Measurements from ENCODE around the gene MAVS.
"Not testable (repeated sequence)": the region's sequence is repeated elsewhere in the genome, so short reads cannot be mapped to it uniquely, and the experiment has no call there.

The MAVS gene

DNA sequence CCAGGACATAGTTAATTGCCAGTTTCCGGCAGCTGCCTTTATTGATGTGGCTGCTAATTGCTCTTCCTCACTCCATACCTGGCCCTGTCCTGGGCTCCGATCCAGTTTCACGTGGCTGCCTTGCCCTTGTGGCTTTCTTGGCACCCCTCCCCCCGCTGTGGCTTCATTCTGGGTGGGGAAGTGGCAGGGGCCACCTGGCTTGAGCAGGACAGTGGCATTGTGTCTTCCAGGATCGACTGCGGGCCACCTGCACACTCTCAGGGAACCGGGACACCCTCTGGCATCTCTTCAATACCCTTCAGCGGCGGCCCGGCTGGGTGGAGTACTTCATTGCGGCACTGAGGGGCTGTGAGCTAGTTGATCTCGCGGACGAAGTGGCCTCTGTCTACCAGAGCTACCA is 10.8 kb downstream of the MAVS start:
- no peak for DNase-seq

DNA sequence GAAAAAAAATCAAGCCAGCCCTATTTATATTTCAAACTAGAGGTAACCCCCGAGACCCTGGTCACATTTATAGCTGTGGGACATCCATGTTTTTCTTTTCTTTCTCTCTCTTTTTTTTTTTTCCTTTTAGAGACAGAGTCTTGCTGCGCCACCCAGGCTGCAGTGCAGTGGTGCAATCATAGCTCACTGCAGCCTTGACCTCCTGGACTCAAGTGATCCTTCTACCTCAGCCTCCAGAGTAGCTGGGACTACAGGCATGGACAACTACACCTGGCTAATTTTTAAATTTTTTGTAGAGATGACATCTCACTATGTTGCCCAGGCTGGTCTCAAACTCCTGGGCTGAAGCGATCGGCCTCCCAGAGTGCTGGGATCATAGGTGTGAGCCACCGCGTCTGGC is 12.1 kb downstream of the MAVS start:
- DNase-seq: no peak

DNA sequence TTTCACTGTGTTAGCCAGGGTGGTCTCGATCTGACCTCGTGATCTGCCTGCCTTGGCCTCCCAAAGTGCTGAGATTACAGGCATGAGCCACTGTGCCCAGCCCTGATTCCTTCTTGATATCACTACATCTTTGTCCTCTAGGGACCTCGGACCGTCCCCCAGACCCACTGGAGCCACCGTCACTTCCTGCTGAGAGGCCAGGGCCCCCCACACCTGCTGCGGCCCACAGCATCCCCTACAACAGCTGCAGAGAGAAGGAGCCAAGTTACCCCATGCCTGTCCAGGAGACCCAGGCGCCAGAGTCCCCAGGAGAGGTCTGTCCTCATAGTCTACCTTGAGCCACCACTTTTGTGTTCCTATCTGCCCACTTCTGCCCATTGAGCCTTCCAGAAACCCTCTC is 14.6 kb downstream of the MAVS start:
- no peak for DNase-seq

DNA sequence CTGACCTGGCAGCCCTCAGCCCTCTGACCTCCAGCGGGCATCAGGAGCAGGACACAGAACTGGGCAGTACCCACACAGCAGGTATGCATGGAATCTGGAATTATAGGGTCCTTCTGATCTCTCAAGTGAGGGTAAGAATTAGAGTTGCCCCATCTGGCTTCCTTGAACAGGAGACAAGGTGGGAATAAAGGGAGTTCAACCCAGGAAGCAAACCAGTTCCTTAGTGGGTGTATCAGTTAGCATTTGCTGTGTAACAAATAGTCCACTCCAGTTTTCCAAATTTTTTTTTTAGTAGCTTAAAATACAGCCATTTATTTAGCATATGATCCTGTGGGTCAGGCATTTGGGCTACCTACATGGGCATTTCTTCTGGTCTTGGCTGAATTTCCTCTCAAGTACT is 15.7 kb downstream of the MAVS start:
- DNase-seq: no peak

DNA sequence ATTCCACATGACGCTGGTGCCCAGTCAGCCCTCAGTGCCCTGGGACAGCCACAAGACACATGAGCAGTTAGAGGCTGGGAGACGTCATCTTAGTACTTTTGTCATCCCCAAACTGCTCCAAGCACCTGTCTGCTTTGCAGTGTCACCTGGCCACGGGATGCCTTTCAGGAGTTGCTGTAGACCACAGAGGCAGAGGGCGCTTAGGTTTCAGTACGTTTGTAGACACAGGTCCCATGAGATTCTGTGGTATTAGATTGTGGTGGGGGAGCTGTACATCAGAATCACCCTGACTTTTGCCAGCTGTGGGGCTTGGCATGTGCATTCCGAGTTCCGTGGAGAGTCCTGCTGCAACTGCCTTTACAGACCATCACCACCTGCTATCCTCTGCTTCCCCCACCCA is 16.7 kb downstream of the MAVS start:
- no peak for DNase-seq

DNA sequence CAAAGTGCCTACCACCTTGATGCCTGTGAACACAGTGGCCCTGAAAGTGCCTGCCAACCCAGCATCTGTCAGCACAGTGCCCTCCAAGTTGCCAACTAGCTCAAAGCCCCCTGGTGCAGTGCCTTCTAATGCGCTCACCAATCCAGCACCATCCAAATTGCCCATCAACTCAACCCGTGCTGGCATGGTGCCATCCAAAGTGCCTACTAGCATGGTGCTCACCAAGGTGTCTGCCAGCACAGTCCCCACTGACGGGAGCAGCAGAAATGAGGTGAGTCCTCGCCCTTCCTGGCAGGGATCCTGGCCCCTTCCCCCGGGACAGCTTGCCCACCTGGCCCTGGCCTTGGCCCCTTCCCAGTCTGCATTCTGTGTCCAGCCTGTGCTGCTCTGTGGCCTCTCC is 17.9 kb downstream of the MAVS start:
- no peak for DNase-seq

DNA sequence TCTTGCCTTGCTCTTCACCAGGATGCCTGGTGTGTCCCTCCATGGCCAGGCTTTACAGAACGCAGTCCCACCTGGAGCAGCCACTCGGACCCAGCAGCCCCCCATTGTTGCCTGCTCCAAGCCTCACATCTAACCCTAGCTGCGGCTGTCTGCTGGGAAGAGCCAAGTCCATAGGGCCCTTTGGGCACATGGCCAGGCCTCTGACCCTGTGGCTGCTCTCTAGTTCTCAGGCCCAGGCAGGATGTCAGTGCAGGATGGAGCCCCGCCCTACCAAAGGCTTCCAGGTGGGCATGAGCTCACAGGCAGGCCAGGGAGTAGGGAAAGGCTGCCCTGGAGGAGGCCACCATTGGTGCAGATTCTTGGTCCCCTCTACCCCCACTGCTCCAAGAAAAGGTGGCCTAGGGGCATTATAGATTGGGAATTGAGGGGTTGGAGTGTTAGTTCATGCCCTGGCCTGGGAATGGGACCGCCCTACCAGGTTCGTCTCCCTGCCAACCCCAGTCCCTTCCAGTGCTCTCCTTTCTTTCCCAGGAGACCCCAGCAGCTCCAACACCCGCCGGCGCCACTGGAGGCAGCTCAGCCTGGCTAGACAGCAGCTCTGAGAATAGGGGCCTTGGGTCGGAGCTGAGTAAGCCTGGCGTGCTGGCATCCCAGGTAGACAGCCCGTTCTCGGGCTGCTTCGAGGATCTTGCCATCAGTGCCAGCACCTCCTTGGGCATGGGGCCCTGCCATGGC is 18.7 kb downstream of the MAVS start:
- DNase-seq: no peak

DNA sequence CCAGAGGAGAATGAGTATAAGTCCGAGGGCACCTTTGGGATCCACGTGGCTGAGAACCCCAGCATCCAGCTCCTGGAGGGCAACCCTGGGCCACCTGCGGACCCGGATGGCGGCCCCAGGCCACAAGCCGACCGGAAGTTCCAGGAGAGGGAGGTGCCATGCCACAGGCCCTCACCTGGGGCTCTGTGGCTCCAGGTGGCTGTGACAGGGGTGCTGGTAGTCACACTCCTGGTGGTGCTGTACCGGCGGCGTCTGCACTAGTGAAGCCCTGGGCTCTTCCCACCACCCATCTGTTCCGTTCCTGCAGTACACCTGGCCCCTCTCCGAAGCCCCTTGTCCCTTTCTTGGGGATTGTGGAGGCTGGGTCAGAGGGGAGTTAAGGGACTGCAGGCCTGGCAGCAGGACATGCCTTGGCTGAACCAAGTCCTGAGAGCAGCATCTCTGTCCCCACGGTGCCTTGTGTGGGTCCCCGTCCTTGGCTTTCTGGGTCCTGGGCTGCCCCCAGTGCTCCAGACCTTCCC is 19.3 kb downstream of the MAVS start:
- no peak for DNase-seq

DNA sequence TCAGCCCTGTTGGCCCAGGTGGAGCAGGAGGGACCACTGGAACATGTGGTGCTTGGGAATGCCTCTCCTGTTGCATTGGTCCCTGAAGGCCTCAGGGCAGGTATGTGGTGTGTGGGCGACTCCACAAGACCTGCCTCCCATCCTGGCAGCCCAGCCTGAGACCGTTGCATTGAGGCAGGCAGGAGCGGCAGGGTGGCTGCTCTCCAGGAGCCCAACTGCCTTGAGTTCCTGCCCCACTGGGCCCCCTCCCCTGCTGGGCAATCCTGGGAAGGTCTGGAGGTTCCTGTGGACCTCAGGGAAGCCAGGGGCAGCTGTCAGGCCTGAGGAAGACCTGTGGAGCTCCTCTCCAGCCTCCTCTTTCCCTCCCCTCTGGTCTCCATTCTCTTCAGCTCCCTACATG is 19.8 kb downstream of the MAVS start:
- no peak for DNase-seq

DNA sequence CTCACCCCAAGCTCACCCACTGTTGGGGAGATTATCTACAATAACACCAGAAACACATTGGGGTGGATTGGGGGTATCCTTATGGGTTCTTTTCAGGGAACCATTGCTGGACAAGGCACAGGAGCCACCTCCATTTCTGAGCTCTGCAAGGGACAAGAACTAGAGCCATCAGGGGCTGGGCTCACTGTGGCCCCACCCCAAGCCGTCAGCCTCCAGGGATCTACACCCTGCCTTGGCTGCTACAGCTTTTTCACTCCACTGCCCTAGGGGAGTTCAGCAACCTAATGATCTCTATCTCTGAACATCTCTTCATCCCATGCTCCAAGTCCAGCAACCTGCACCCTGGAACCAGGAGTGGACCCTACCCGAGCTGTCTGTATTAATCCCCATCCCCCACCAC is 21.2 kb downstream of the MAVS start:
- no peak for DNase-seq

DNA sequence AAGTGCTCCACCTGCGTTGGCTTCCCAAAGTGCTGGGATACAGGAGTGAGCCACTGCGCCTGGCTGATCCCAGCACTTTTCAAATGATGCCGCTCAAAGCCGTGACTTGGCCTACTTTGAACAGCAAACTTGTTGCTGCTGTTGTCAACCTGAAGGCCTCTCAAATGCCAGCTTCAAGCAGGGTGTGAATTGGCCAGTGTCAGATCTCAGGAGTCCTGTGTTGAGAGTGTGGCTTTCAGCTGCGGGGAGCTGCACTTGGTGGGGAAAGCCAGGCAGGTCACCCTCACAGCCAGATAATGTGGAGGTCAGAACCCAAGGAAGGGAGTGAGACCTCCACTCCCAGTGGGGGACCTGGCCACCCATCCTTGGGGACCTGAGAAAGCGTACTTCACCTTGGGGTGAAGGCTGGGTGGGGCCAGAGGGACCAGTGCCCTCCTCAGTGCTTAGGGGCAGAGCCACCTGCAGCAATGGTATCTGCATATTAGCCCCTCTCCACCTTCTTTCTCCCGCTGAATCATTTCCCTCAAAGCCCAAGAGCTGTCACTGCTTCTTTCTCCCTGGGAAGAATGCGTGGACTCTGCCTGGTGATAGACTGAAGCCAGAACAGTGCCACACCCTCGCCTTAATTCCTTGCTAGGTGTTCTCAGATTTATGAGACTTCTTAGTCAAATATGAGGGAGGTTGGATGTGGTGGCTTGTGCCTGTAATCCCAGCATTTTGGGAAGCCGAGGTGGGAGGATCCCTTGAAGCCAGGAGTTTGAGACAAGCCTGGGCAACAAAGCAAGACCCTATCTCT is 23.4 kb downstream of the MAVS start:
- DNase-seq: no peak

DNA sequence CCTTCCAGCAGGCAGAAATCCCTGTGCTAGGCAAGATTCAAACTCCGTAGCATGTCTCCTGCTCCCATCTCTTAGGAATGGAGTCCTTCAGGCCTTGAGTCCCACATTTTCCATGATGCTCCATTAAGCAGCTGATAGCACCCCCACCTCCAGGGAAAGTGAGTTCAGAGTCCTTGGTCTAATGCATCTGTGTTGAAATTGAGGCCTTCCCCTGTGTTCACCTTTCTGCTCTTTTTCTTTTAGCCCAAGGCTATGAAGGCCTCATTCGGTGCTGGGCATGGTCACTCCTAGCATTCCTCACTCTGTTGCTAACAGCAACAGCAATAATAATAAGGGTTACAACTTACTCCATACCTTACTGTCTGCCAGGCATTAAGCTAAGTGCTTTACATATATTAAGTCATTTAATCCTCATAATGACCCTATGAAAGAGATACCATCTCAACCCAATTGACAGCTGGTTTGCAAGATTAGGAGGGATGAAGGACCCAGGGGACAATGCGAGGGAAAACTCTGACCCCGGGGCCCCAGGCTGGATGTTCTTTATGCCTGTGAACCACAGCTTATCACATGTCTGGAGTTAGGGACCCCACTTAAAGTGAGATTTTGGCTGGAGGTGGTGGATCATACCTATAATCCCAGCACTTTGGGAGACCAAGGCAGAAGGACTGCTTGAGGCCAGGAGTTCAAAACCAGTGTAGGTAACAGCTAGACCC is 25.1 kb downstream of the MAVS start:
- DNase-seq: no peak

DNA sequence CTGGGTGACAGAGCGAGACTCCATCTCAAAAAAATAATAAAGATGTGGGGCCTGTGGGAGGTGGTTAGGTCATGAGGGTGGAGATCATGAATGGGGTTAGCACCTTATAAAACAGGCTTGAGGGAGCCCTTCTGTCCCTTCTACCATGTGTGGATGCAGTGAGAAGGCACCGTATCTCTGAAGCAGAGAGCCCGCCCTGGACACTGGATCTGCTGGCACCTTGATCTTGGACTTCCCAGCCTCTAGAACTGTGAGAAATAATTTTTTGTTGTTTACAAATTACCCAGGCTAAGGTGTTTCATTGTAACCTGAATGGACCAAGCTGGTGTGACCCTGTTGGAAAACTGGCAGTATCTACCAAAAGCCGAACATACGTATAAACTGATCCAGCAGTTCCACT is 26.9 kb downstream of the MAVS start:
- no peak for DNase-seq

DNA sequence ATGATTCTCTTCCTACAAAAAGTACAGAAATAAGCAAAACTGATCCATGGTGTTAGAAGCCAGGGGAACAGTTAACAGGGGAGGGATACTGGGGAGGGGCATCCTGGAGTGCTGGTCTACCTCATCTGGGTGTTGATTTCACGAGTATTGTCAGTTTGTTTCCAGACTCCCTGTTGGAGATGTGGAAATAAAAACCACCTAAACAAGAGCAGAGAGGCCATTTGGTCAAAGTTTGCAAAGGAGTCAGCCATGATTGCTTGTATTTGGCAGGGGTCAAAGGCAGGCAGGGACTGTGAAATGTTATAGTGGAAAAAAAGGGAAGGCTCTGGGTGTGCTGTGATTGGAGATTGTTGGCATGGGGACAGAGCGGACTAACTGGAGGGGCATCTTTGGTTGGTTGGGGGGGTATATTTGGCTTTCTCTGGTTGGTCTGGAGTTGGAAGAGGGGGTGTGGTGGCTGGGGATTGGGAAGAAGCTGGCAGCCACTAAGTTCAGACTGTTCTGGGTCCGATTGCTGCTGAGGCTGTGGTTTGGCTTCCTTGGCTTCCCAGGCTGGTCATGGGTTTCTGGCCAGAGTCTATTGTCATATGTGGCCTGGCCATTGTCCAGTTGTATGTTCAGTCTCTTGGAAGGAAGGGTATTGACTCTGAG is 27.7 kb downstream of the MAVS start:
- no peak for DNase-seq

DNA sequence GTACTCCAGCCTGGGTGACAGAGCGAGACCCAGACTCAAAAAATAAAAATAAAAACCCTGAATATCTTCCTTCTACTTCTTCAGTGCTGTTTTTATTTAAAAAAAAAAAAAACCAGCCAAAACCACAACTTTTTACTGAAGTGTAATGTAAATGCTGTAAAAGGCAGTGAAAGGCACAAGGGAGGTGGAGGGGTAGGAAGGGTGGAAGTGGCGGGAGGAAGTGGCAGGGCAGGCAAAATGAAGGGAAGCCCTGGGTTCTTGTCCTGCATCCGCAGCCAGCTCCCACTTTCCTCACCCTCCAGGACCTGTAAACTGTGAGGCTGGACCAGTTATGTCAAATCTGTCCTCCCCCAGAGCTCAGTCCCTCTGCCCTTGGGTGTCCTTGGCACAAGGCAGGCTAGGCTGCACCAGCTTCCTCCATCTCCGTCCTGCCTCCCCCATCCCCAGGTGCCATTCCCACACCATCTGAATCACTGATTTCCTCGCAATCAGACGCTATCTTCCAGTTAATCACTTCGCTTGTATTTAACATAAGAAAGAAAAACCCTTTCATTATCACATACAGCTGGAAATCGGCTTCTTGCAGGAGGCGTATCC is 28.8 kb downstream of the MAVS start:
- DNase-seq: no peak

DNA sequence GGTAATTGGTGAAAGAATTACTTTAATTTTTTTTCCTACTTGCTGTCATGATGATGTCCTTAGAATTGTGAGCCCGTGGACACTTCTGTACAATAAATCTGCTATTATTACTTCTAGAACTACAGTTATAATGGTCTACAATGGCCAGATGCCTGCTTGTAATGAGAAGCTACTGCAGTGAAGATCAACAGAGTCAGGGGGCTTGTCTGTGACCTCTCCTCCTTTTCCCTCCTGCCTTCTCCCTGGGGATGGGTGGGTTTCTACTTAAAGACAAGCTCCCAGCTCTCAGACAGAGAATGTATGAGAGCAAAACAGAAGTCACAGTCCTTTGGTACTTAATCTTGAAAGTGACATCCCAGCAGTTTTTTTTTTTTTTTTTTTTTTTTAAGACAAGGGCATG is 29.4 kb downstream of the MAVS start:
- no peak for DNase-seq

DNA sequence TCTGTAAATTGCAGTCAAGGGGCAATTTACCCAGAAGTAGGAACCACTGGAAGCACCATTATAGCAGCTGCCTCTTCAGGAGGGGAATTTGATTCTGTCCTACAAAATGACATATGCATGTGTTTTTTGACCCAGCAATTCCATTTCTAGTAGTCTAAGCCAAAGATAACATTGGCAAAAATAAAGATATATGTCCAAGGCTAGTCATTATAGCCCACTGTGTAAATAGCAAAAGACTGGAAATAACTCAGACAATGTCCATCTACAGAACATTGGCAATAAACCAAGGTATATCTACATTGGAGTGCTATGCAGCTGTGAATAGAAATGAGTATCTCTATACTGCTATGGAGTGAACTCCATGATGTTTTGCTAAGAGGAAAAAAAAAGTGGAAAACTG is 30.0 kb downstream of the MAVS start:
- DNase-seq: no peak

DNA sequence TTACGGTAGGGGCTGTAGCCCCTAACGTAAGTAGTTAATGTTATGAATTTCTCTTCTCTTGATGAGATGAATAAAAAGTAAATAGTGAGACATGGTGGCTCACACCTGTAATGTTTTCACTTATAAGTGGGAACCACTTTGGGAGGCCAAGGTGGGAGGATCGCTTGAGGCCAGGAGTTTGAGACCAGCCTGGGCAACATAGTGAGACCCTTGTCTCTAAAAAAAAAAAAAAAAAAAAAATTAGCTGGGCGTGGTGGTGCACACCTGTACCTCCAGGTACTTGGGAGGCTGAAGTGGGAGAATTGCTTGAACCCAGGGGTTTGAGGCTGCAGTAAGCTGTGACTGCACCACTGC is 32.3 kb downstream of the MAVS start:
- not testable (repeated sequence) for DNase-seq

DNA sequence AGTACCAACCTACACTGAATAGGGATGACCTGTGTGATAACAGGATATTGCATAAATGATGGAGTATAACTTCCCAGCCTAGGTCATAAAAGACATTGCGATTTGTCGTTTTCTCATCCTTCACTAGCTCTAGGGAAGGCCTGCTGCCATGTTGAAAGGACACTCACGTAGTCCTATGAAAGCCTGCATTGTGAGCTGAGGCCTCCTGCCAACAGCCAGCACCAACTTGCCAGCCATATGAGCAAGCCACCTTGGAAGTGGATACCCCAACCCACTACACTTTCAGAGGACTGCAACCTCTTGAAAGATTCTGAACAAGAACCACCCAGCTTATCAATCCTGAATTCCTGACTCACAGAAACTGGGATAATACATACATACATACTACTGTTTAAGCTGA is 39.1 kb downstream of the MAVS start:
- DNase-seq: no peak

DNA sequence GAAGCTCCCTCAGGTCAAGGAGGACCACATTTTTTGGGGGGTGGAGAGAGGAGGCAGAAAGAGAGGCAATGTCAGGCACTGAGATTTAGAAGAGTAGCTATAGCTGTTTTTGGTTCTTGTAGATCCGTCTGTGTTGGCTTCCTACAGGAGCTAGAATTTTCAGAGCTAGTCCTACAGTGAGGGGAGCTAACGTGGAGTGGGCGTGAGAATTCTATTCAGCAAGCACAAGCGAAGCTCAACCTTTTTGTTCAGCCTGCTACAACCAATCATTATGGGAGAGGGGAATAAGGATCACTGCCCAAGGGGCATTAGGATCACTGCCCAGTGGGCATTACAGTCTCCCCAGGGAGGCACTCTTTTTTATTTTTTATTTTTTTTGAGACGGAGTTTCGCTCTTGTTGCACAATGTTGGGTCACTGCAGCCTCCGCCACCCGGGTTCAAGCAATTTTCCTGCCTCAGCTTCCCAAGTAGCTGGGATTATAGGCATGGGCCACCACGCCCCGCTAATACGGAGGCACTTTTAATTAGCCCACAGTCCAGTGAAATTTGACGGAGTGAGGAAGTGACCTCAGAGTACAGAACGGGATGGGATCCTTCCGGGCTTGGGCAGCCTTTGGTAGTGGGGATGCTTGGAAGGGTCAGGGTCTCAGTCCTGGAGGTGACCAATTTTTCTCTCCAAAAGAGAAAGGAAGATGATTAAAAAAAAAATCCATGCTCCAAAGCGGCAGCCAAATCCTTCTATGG is 41.4 kb downstream of the MAVS start:
- DNase-seq: peak; percentile 45 to 48 (median 46)

DNA sequence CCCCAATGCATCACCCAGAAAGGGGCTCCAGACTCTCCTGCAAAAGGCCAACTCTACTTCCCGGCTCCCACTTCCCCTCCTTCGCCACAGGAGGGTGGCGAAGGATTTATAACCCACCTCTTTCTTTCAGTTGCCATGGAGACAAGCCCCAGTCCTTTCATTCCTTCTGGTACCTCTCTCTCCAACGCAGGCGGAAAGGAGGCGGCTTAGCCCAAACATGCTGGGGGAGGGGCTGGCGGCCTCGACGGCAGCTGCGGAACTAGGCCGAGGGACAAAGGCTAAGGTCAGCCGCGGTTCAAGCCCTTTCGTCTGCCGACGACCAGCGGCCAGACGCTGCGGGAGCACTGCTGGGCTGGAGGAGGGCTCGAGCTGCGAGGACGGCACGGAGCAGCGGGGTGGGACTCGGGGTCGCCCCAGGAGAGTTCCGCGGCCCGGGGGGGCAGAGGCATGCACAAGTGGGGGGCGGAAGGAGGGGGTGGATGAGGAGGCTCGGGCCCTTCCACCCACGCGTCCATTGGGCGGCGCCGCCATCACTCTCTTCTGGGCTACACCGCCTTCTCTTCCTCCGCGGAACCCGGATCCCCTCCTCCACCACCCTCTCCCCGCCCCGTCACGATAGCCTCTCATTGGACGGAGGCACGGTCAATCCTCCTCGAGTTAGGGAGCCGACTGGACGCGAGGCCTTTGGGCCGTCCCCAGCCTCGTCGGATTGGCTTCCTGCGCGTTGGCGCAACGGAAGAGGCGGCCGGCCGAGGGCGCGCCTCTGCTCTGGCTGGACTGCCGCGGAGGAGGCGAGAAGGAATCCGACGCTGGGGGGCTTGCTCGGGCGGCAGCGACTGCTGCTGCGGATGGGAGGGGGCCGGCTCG is 42.2 kb downstream of the MAVS start, which contains the start of gene PANK2:
TSS of gene PANK2 (plus strand) at position 766 of the 867 bp plus-strand sequence.
- peak; percentile 98 to 99 (median 99) for DNase-seq

Measured in suppressor macrophage treated with lipopolysaccharide for 1 hour (primary cell).